Measurements from ENCODE around the gene BCL7A.

BCL7A gene

DNA sequence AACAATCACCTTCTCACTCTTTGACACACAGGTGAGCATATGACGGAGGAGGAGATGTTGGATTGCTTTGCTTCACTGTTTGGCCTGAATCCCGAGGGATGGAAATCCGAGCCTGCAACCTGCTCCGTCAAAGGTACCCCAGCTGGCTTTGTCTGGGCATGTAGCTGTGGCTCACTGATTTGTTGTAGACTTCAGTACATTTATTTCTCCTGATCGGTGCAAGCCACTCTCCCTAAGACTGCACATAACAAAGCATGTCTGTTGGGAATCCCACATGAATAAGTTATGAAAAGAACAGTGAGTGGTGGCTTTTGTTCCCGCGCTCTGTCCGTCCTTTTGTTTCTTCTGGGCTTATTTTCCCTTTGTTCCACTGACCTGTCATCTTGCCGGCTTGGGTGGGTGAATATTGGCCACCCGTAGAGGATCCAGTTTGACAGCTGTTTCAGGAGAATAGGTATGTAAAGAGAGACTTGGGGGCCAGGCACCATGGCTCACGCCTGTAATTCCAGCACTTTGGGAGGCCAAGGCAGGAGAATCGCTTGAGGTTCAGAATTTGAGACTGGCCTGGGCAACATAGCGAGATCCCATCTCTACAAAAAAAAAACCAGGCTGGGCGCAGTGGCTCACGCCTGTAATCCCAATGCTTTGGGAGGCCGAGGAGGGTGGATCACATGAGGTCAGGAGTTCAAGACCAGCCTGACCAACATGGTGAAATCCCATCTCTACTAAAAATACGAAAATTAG, 20.0 kb upstream of the BCL7A start:
- DNase-seq, result peak in 10 of 14 donors; percentile 2 to 32 (median 24)

DNA sequence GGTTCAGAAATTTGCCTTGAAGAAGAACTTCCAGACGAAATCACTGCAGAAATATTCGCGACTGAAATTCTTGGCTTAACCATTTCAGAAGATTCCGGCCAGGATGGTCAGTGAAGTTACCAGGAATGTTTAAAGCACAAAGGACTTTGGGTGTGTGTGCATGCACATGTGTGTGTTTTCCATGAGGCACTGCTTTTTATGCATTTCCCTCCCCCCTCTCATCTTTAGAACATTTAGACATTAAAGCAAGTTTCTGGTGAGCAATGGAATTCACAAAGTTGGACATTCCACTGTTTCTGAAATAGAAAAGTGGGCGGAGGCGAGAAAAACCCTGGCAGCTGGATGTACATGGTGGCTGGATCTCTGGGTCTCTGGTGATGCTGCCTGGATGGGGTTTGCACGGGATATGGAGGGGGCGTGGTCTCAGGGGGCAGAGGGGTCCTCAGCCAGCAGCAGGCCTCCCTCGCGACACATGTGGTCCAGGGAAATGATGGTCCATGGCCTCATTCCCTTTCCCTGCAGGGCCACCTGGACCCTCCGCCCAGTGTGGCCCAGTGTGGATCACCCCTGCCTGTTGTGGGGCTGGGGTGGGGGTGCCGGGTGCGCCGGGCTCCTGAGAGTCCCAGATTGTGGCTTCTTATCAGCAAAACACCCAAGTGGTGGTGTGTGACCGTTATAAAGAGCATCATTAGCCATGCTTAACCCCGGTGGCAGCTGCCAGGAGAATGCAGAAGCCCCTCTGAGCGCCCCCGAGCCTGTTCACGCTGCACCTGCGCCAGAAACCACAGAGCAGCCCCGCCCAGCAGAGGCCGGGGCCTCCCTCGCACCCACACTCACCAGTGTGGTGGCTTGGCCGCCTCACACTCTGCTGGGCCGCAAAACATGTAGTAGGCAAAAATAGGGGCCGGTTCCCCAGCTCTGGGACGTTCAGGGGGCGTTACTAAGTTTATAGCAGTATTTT, 17.8 kb upstream of the BCL7A start:
- DNase-seq, result no peak

GRCh38 chr12:122004633-122005071, 17.0 kb upstream of the BCL7A start:
- DNase-seq, result no peak

DNA sequence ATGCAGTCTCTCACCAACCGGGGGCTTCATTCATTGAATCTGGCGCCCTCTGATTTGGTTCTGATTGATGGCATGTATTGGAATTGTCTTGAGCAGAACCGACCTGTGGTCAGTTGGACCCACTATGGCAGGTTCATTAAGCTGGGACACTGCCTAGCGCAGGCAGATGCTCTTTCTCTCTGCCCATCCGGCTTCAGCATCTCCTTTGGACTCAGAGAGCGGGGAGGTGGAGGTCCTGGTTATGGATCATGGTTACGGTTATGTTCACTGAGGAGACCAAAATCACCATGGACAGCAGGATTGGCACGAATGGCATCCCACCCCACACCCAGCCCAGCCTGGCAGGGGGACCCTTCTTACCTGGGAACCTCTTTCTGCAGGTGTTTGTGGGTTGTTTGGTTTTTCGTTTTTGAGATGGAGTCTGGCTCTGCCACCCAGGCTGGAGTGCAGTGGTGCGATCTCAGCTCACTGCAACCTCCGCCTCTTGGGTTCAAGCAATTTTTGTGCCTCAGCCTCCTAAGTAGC, 16.4 kb upstream of the BCL7A start:
- DNase-seq, result no peak

DNA sequence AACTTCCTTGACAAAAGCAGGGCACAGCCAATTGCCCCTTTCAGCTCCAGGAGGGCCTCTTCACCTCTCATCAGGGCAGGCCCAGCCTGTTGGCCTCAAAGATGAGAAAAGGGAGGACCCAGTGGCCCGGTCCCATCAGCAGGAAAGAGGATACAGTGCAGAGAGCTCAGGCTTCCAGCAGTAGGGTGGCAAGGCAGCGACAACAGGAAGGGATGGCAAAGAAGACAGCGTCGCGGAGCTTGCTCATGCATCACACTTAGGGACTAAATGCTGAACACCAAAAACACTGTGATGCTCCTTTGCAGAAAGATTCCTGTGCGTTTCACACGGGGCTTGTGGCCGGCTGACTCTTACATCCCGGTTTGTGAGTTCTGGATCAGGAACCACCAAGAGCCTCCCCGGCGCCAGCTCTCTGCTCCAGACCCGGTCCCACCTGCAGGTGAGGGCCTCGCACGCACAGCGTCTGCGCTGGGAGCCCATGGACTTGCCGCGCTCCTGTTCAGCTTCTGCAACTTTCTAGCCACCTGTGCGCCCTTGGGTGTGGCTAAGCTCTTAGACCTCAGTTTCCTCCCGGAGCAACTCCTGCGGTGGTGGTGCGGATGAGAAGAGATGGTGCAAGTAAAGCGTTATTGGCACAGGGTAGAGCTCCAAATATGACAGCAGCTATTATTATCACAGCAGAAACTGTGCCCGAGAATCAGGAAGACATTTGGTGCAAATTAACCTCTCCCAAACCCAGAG, 15.3 kb upstream of the BCL7A start:
- DNase-seq, result no peak

DNA sequence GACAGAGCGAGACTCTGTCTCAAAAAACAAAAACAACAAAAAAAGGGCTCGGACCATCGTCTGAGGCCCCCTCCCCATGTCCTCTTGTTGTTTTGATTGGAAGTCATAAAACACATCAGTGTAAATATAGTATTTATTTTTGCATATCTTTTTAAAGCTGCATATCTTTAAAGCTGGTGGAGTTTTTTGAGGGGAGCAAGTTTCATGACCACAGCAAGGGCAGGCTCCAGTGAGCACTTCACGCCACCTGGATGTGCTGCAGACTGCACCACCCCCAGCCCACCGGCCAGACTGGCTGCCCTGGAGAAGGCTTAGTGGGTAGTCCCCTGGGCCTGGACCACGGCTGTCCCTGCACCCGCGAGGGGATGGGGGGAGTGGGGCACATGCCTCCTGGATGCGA, 11.9 kb upstream of the BCL7A start:
- DNase-seq, result no peak

- DNase-seq, result no peak
Observed at GRCh38 chr12:122012184-122012583, 9.5 kb upstream of the BCL7A start.

- no peak for DNase-seq
Observed at GRCh38 chr12:122013136-122013535, 8.5 kb upstream of the BCL7A start.

DNA sequence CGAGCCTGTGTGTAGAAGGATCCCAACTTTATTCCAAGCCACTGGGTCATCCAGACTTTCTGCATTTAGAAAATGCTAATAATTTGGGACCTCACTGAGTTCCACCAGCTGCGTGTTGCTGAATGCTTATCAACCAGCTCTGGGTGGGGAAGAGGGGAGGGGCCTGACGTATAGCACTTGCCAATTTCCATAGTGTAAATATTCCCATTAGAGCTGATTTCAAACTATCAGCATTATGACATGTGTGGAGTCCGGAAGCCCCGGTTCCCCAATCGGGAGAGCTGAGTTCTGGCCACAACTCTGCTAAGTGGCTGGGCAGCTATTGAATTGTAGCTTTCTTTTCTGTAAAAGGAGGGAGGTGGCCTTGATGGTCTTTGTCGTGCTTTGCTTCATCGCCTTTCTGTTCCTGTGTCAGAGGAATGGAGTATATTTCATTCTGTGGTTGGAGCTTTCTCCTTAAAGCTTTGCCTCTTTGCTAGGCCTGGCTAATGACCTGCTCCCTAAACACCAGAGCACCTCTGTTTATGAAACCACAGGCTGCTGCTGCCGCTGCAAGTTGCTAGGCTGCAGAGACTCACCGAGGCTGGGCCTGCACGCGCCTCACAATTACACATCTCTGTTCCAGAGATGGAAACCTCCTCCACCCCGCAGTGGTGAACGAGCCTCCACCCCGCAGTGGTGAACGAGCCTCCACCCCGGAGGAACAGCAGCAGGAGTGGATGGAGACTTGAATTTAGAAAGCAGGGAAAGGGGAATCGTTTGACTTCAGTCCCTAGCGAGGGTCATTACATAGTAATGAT, 7.7 kb upstream of the BCL7A start:
- DNase-seq, result no peak

GRCh38 chr12:122014781-122015180, 6.9 kb upstream of the BCL7A start:
- DNase-seq, result no peak

DNA sequence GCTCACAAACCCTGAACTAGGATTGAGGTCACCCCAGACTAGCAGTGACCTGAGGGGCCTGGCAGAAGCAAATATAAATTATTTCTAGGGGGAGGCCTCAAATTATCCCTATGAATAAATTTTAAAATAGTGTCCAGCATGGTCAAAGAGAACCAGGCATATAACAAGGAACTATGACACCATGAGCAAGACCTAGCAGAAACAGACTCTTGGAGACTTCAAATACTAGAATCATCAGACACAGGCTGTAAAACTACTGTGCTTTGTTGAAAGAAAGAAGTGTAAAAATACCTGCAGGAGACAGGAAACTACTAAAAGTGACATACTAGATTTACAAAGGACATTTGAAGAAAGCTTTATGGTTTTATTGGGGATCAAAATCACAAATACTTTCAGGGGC, 3.2 kb upstream of the BCL7A start:
- DNase-seq, result no peak

DNA sequence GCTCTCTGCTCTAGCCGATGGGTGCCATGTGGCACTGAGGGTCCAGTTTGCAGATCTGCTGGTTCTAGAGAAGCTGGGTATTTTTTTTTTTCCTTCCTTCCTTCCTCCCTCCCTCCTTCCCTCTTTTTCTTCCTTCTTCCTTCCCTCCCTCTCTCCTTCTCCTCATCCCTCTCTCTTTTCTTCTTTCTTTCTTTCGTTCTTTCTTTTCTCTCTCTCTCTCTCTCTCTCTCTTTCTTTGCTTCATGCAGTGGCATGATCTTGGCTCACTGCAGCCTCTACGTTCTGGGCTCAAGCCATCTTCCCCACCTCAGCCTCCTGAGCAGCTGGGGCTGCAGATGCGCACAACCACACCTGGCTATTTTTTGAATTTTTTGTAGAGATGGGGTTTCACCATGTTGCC, 2.7 kb upstream of the BCL7A start:
- no peak for DNase-seq

DNA sequence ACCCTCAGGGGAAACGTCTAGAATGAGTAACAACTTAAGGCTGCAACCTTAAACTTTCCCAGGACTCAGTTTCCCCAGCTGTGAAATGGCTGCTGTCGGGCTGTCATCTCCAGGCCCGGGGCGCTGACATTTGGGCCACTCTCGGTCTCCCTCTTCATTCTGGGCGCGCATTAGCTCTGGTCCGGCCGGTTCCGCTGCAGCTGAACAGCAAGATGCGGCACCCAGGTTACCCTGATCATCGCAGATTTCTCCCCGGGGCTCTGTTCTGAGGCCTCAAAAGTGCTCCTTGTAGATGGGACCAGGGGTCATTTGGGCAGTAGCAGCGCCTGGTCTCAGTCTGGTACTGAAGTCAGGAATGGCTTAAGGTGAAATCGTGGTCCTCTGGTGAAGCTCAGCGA, 890 bp upstream of the BCL7A start:
- DNase-seq, result no peak

GRCh38 chr12:122021193-122021821, 377 bp upstream of the BCL7A start:
- peak in 3 of 14 donors; percentile 15 to 53 (median 34) for DNase-seq

GRCh38 chr12:122022393-122023338, 982 bp downstream of the BCL7A start:
- DNase-seq, result peak in 10 of 14 donors; percentile 16 to 62 (median 42)

- peak in 12 of 14 donors; percentile 30 to 76 (median 68) for DNase-seq
Observed at GRCh38 chr12:122023339-122024131, 1.9 kb downstream of the BCL7A start.

- no peak for DNase-seq
Observed at GRCh38 chr12:122024132-122024785, 2.6 kb downstream of the BCL7A start.

DNA sequence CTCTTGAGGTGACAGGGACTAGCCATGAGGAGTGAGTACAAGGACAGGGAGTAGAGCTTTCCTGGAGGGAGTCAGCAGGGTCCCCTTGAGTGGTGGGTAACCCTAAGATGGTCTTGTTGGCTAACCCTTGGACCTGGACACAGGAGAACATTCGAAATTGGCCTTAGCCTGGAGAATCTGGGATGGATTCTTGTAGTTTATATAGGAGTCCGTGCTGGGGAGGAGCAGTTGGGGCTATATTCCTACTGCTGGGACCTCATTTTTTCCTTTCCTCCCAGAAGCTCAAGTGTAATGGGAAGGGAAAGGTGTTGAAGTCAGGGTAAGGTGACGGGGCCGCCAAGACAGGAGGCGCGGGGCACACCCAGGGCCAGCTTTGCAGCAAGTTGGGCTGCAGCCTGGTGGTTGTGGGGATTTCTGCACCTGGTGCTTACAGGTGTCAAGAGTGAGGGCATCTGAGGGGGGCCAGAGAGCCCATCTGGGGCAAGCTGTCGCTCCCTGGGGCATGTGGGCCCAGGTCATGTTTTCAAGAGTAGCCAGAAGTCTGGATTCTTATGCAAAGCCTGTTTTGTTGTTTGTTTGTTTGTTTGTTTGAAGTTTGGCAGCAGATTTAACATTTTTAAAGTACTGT, 5.1 kb downstream of the BCL7A start:
- no peak for DNase-seq

Measured in C1 segment of cervical spinal cord (tissue), 14 donors.